IMR-90 (cell line): ENCODE measurements around the gene C1orf141.

Experiments used
- CTCF ChIP-seq: conservative IDR thresholded peaks from 2 replicates; pipeline ENCODE4 v1.5.1; 2012; ENCODE audit warnings: mild to moderate bottlenecking, low read depth, low read length, improper control_type of control experiment
- NFE2L2 ChIP-seq: fragments of 150-350 bp; IDR thresholded peaks from 2 replicates; pipeline ENCODE4 v1.6.1; 2016; ENCODE audit warnings: low read depth, mild to moderate bottlenecking, low read length
- POLR2A ChIP-seq: IDR thresholded peaks from 2 replicates; pipeline ENCODE4 v1.6.1; 2012; ENCODE audit warnings: mild to moderate bottlenecking, low read depth, low read length
- RCOR1 ChIP-seq: IDR thresholded peaks from 2 replicates; pipeline ENCODE4 v1.6.1; 2012; ENCODE audit warnings: mild to moderate bottlenecking, low read length, improper control_type of control experiment; ENCODE audit not compliant: insufficient replicate concordance
- RFX5 ChIP-seq: IDR thresholded peaks from 2 replicates; pipeline ENCODE4 v1.8.0; 2012; ENCODE audit warnings: low read depth, mild to moderate bottlenecking, low read length, moderate library complexity
- SMC3 ChIP-seq: fragments of 150-350 bp; IDR thresholded peaks from 2 replicates; pipeline ENCODE4 v1.6.1; 2016; ENCODE audit warnings: low read depth, mild to moderate bottlenecking, antibody characterized with exemption, low read length, moderate library complexity

- TF ChIP-seq RCOR1 (no peak), CTCF (no peak), SMC3 (no peak), POLR2A (no peak), RFX5 (no peak), NFE2L2 (no peak)
These were observed 10.3 kb downstream of the C1orf141 start for GRCh38 chr1:67124455-67124854.
